ENCODE measurements around the gene PDGFRB. TPM values are rescaled to one million over a fixed set of nuclear protein-coding genes. Genes with fewer than 3 reads are reported as not detected.

Gene PDGFRB
- polyA plus RNA-seq, 4 donors = 130 to 148 (median 143) TPM

DNA sequence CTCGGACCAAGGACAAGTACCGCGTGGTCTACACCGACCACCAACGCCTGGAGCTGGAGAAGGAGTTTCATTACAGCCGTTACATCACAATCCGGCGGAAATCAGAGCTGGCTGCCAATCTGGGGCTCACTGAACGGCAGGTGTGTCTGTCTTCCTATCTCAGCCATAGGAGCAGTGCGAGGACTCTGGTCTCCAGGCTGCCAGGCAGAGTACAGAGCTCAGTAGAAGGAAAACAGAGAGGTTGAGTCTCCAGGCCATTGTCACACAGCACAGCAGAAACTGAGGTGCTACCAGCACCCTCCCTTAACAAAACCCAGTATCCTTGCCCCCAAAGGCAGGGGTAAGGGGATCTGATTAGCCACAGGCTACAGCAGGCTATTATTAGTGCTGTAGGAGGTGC, 27.1 kb upstream of the PDGFRB start:
- DNase-seq (ENCODE audit: low read depth in 4 of 4, low spot score in 2 of 4) = no peak

DNA sequence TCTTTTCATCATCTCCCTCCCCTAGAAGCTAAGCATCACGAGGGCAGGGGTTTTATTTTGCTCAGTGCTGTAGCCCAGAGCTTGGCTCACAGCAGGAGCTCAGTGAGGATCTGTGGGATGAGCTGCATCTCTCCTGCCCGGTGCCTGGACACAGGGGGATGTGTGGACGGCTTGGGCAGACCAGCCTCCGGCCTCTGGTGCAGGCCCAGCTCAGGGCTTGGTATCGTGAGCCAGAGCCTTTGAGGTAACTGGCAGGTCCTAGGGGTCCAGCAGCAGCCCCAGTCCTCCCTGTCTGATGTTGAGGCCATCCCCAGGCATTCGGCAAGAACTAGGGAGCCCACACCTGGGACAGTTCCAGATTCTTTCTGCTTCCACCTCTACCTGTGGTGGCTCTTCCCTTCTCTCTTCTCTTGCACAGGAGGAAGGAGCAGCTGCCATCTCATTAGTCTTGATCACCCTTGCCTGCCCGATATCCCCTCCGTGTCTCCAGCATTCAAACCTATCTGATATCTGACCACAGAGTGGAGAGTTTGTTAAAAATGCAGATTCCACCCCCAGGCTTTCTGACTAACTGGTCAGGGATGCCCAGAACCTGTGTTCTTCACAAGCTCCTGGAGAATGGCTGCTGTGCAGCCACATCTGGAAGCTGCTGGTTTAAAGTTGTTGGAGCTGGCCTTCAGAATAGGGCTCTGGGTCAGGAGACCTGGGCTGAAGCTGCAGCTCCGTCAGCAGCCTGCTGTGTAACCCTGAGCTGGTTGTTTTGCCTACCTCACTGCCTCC, 26.3 kb upstream of the PDGFRB start:
- DNase-seq (ENCODE audit: low read depth in 4 of 4, low spot score in 2 of 4) = no peak

DNA sequence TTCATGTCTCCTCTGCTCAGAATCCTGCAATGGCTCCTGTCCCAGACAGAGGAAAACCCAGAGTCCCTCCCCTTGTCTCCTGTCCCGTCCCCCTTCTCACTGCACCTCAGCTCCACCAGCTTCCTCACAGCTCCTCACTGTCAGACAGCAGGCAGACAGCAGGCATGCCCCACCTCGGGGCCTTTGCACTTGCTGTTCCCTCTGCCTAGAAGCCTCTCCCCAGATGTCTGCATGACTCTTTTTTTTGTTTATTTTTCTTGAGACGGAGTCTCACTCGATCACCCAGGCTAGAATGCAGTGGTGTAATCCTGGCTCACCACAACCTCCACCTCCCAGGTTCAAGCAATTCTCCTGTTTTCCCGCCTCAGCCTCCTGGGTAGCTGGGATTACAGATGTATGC, 25.4 kb upstream of the PDGFRB start:
- DNase-seq (ENCODE audit: low read depth in 4 of 4, low spot score in 2 of 4) = no peak

DNA sequence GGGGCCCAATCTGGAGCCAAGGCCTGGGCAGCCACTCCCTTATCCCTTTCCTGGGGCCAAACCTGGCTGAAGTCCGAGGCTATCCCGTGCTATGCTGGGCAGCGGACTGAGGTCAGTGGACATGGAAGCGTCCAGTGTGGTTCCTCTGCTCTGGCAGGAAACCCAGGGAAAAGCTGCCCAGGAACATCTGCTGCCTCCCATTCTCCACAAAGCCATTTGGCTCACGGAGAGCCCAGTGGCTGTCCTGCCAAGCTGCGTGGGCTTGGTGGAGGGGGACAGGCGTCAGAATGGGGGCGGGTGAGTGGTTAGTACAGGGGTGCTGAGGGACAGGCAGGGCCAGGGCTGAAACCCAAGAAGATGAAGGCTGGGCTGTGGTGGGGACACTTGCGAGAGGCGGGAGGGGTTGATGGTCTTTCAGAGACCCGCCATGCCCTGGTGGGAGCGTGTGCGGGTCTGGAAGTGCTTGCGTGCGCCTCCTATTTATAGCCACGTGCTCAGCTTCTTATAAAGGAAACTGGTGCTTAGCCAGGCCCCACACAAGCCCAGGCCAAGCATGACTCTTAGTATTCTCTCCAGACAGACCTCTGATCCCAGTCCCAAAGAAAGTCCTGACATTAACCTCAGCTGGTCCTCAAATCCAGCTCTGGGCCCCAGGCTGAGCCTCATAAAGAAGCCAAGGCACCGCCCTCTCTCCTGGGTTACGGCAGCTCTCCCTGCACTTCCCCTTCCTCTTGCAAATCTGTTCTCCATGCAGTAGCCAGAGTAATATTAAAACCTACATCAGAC, 24.8 kb upstream of the PDGFRB start:
- no peak for DNase-seq (ENCODE audit: low read depth in 4 of 4, low spot score in 2 of 4)

DNA sequence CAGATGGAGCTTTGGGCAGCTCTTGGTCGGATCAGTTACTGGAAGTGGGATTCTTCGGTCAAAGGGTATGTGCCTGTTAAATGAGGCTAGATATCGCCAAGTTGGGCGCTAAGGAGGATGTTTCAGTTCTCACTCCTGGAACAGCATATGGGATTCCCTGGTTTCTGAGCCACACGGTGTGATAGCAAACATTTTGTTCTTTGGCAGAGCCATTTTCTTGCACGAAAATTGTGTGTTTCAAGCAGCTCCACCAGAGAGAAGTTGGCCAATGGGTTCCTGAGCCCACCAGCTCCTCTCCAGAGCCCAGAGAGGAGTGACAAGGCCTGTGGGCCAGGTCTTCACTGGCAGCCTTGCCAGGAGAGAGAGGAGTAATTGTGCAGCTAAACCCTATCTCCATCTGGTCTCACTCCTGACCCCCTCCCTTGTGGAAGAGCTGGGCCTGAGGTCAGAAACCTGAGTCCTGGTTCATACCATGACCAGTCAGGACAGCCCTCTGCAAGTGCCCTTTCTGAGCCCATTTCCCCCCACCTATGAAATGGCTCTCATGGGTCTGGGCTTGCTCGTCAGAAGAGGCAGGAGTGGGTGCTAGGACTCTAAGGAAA, 23.5 kb upstream of the PDGFRB start:
- no peak for DNase-seq (ENCODE audit: low read depth in 4 of 4, low spot score in 2 of 4)

DNA sequence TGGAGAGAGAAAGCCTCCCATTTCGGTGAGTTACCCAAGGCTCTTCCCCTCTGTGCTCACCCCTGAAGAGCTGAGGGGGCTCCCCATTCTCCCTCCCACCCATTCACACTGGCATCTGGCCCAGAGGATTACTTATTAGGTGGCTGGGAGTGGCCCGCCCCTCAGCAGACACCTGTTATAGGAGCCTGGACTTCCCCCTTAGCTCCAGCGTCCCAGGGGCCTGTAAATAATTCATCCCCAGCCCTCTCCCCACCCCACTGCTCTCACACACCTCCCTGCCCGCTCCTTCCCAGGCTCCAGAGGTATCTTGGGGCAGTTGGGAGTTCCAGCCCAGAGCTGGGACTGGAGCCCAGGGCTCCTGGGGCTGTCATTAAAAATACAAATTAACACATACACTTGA, 22.6 kb upstream of the PDGFRB start:
- no peak for DNase-seq (ENCODE audit: low read depth in 4 of 4, low spot score in 2 of 4)

DNA sequence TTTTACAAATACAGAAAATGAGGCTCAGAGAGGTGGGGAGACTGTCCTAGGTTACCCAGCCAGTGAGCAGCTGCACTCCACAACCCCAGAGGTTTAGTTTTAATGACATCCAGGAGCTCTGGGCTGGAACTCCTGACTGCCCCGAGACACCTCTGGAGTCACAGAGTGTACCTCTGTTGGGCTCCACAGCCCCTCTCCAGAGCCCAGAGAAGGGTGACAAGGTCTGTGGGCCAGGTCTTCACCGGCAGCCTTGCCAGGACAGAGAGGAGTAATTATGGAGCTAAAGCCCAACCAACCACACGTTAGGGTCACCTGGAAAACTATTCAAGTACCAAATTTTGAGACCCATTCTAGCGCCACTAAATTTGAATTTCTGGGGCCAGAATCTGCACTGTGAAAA, 22.1 kb upstream of the PDGFRB start:
- no peak for DNase-seq (ENCODE audit: low read depth in 4 of 4, low spot score in 2 of 4)

DNA sequence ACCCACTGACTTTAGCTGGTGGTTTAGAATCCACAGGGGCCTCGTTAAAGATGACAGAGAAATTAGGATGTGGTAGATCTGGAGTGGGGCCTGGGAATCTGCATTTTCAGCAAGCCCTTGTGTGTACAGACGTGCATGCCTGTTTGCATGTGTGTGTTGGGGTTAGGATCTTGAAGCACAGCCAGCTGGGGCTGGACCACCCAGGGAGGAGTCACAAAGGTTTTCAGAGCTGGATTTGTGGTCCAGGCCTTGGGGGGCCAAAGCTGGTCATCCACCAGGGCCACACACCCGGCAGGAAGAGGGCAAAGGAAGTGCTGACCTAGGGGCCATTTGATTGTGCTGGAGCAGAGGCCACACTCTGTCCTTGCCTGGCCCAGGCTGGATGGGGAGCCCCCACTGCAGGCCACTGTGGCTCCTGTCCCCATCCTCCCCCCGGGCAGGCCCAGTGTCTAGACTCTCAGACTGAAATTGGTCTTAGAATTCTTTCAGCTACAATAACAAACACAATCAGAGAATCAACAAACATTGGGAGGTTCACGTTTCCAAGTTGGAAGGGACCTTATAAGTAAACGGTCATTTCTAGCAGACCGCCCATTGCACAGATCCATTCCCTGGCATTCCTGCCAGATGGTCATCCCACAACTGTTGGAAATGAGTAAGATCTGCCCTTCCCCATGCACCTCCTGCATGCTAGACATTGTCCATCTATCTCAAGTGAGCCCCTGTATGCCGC, 21.3 kb upstream of the PDGFRB start:
- DNase-seq (ENCODE audit: low read depth in 4 of 4, low spot score in 2 of 4) = no peak

DNA sequence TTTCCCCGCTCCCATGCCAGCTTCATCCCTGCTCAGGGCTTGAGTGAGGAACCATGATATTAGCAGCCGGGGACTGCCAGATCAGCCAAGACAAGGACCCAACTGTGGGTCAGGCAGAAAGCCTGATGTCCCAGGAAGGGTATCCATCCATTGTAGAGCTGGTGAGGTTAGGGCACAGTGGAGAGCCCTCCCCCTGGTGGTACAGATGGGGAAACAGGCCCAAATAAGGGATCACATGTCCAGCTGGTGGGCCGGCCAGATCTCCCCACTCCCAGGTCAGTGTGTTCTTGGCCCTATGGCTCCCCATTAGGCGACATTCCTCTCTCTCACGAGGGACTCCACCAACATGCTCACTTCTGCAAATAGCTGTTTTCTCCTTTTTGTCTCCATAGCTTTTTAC, 19.9 kb upstream of the PDGFRB start:
- no peak for DNase-seq (ENCODE audit: low read depth in 4 of 4, low spot score in 2 of 4)

DNA sequence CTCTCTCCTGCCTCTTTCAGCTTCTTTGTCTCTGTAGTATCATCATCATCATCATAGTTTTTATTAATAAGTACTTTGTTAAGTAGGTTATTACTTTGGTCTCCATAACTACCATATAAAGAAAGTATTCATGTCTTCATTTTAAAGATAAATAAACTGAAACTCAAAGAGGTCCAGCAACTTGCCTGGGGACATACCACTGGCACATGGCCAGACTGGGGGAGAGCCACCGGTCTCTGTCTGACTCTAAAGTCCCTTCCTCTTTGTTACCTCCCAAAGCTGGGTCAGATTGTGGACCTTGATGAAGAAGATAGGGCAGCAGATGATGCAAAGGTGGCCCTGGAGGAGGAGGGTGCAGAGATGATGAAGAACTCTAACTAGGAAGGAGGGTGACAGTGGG, 19.4 kb upstream of the PDGFRB start:
- no peak for DNase-seq (ENCODE audit: low read depth in 4 of 4, low spot score in 2 of 4)

DNA sequence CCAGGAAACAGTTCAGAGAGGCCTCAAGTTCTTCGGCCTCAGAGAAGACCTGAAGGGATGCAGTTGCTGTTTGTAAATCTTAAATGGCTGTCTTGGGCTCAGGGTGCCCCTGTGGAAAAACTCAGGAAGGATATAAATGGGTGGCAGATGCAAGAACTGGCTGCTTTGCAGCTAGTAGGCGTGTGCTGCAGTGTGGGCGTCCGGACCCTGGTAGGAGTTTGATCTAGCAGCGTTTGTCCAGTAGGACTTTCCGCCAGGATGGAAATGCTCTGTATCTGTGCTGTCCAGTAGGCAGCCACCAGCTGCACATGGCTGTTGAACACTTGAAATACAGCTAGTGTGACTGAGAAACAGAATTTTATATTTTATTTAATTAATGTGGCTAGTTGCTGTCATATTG, 18.6 kb upstream of the PDGFRB start:
- no peak for DNase-seq (ENCODE audit: low read depth in 4 of 4, low spot score in 2 of 4)

DNA sequence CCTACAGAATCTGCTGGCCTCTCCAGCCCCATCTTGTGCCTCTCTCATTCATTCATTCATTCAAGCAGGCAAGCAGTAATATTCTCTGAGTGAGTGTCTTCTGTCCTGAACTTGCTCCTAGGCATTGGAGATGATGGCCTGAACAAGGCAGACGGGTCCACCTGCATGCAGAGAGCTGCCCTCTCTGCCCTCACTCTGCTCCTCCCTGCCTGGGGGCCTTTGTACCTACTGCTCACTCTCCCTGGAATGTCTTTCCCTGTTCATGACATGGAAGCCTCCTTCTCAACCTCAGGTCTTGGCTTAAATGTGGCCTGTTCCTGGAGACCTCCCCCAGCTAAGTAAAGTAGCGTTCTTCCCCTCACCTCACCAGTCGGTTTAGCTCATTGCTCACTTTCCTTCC, 17.5 kb upstream of the PDGFRB start:
- DNase-seq (ENCODE audit: low read depth in 4 of 4, low spot score in 2 of 4) = no peak

DNA sequence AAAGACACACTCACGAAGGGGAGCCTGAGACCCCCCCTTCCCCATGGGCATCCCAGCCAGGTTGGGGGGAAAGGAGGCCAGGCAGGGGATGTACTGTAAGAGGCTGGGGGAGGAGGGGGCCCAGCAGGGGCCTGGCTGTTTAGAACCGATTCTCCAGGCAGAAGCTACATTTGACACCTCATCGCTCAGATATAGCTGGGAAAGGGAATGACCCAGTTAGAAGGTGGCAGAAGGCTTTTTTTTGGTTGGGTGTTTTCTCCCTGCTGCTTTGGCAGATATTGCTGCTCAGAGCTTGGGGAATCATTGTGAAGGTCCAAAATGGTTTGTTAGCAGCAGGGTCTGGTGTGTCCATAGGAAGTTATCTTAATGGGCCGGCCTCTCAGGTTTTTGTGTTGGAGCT, 16.9 kb upstream of the PDGFRB start:
- DNase-seq (ENCODE audit: low read depth in 4 of 4, low spot score in 2 of 4) = no peak

DNA sequence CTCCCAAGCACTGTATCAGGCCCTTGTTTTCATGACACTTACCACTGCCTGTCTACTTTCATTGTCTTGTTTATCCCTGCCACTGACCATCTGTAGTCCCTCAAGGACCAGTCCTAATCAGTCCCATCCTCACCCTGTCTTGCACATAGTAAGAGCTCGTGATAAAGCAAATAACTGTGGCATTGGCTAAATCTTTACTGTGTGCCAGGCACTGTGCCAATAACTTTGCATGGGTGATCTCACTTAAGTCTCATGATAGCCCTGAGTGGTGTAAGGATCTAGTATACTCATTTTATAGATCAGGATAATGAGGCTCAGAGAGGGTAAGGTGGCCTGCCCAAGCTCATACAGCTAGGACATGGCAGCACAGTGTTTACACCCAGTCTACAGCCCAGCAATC, 16.5 kb upstream of the PDGFRB start:
- DNase-seq (ENCODE audit: low read depth in 4 of 4, low spot score in 2 of 4) = no peak

DNA sequence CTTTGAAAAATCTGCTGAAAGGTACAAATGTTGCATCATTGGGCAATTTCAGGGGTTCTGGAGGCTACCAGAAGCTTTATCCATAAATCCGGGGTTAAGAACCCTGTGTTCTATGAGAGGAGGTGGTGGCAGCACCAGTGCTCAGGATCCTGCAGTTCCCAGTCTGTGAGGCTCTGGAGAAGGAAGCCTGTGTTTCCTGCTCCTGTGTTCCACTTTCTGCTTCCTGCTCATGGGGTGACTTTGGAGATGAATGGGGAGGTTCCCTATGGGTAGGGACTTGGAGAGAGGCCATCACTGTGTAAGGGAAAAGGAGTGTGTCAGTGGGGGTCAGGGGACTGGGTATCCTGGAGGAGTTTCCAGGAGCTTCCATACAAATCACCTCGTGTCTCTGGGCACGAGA, 13.2 kb upstream of the PDGFRB start:
- DNase-seq (ENCODE audit: low read depth in 4 of 4, low spot score in 2 of 4) = no peak

DNA sequence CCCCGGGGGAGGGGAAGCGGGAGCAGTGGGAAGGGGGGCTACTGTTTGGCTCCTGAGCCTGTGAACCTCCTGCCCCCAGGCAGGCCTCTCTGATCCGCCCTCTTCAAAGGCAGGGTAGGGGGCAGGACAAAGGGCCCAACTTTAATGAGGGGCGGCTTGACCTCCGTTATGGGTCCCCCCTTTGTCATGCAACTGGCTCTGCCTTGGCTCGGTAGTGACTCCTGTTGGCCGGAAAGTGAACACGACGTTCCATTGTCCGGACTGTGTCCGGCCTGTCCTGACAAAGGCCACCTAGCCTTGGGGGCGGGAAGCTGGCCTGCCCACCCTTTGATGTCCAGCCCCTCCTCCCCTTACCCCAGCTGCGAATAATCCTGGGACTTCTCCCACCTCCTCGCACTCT, 12.3 kb upstream of the PDGFRB start:
- DNase-seq (ENCODE audit: low read depth in 4 of 4, low spot score in 2 of 4) = no peak

DNA sequence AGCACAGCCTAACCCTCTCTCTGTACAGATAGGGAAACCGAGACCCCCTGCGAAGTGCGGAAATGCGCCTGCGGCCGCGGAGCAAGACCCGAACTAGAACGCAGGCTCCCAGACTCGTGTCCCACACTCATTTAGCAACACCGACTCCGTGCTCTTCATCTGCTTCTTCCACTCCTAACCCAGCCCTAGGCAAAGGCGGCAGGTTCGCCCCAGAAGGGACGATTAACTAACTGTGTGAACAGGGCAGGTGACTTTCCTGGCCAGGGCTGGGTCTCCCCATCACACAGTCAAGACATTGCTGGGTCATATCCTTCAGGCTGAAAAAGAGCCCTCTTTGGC, 11.8 kb upstream of the PDGFRB start:
- DNase-seq (ENCODE audit: low read depth in 4 of 4, low spot score in 2 of 4) = no peak

DNA sequence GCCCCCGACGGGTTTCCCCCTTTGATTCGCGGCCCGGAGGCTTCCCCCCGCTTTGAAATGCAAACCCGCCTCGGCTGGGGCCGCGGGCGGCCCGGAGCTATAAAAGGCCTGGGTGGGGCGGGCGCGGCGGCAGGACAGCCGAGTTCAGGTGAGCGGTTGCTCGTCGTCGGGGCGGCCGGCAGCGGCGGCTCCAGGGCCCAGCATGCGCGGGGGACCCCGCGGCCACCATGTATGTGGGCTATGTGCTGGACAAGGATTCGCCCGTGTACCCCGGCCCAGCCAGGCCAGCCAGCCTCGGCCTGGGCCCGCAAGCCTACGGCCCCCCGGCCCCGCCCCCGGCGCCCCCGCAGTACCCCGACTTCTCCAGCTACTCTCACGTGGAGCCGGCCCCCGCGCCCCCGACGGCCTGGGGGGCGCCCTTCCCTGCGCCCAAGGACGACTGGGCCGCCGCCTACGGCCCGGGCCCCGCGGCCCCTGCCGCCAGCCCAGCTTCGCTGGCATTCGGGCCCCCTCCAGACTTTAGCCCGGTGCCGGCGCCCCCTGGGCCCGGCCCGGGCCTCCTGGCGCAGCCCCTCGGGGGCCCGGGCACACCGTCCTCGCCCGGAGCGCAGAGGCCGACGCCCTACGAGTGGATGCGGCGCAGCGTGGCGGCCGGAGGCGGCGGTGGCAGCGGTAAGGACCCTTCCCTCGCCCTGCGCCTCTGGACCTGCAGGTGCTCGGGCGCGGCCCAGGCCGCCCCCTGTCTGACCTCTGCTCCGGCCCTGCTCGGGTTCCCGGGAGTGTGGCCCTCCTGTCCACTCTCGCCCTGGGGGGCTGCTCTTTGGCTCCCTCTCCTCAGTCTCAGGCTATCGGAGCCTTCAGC, 11.2 kb upstream of the PDGFRB start, which contains the start of gene CDX1:
Gene CDX1 (plus strand): TSS at position 129 of the 862 bp plus-strand sequence. CDS start 99 bp downstream, at position 228.
- DNase-seq (ENCODE audit: low read depth in 4 of 4, low spot score in 2 of 4) = no peak

DNA sequence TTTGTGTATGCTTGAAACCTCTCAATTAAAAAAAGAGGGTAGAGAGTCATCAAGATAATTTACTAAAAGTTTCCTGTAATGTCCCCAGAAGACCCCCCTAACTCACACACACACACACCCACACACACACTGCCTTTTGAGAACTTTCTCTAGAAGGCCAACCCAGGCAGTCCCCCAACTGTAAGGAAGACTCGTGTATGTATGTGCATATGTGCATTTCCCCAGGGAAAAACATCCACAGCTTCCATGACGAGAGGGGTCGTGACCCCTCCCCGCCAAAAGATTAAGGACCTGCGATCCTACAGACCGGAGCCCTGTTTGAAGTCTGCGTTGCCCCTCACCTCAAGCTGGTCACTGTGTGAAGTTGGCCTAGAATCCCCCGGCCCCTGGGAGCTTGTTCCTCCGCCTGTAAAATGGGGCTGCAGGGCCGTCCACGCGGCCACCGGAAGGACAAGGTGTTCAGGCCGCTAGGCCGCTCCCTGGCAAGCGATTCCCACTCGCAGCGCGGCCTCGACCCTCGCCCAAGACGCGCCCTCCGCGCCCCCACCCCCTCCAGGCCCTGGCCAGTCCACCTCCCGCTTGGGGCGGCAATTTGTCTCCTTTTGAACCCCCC, 10.5 kb upstream of the PDGFRB start:
- no peak for DNase-seq (ENCODE audit: low read depth in 4 of 4, low spot score in 2 of 4)

Data from left renal cortex interstitium (tissue), 4 donors.